A549 (cell line): ENCODE data around the gene TNS3. TPM values are rescaled to one million over a fixed set of nuclear protein-coding genes. Genes with fewer than 3 reads are reported as not detected.

Experiments
- ATAC-seq, 2 experiments: fragments of 200-7000 bp in 1 of 2; fragments of >200 bp in 1 of 2; cut with Nextera tagmentation in 1 of 2; cut with Tn5 transposase in 1 of 2; 3 replicates each; pipeline versions ENCODE4 v1.8.0 to v1.9.1; 2018 to 2020; ENCODE audit warnings: mild to moderate bottlenecking in 1 of 2, moderate library complexity in 1 of 2
- CTCF ChIA-PET: fragments of 300-600 bp; sonication (Branson Sonifier 250); formaldehyde crosslinking; extraction: SDS; loops from one replicate; lab custom pipeline; 2021; ENCODE audit warnings: antibody characterized with exemption, inconsistent platforms; lab: Yijun Ruan, JAX
- POLR2A ChIA-PET: fragments of 350-600 bp; formaldehyde crosslinking; extraction: SDS; loops from one replicate; lab custom pipeline; 2021; ENCODE audit warnings: antibody characterized with exemption, inconsistent platforms; lab: Yijun Ruan, JAX
- DNase-seq, 2 experiments: peaks; one replicate each; pipeline versions ENCODE4 v3.0.0 to v3.0.0-alpha.2; 2011 to 2016; ENCODE audit warnings: low read depth in 1 of 2, low spot score in 1 of 2
- FAIRE-seq: peaks from 2 replicates; lab custom pipeline; 2011; peaks lifted over from hg19 to GRCh38; lab: Jason Lieb, UNC
- H3K27ac ChIP-seq, 2 experiments: fragments of >200 bp; sonication (Bioruptor Twin); formaldehyde crosslinking; 3 replicates each; pipeline ENCODE4 v1.5.1; 2016 to 2017
- H3K4me1 ChIP-seq: fragments of >200 bp; sonication (Bioruptor Twin); formaldehyde crosslinking; 3 replicates; pipeline ENCODE4 v1.6.1; 2016
- H3K4me2 ChIP-seq: fragments of >200 bp; sonication (Bioruptor Twin); formaldehyde crosslinking; 3 replicates; pipeline ENCODE4 v1.6.1; 2016
- H3K4me3 ChIP-seq: fragments of >200 bp; sonication (Bioruptor Twin); formaldehyde crosslinking; 3 replicates; pipeline ENCODE4 v1.5.1; 2016
- H3K9me3 ChIP-seq: fragments of >200 bp; sonication (Bioruptor Twin); formaldehyde crosslinking; 3 replicates; pipeline ENCODE4 v1.6.1; 2016
- CBX2 ChIP-seq: fragments of 200-600 bp; sonication (generic); IDR thresholded peaks from 2 replicates; pipeline ENCODE4 v1.6.1; 2016; ENCODE audit warnings: low read depth, mild to moderate bottlenecking, borderline replicate concordance
- CEBPB ChIP-seq, 2 experiments: fragments of >200 bp in 1 of 2; sonication (Bioruptor Twin) in 1 of 2; formaldehyde crosslinking in 1 of 2; IDR thresholded peaks; 2 replicates each; pipeline ENCODE4 v1.6.1; 2012 to 2016
- CHD4 ChIP-seq: fragments of 200-600 bp; sonication (generic); IDR thresholded peaks from 2 replicates; pipeline ENCODE4 v1.6.1; 2016; ENCODE audit warnings: antibody characterized with exemption, mild to moderate bottlenecking, borderline replicate concordance
- CTCF ChIP-seq: fragments of >200 bp; sonication (Bioruptor Twin); formaldehyde crosslinking; IDR thresholded peaks from 3 replicates; pipeline ENCODE4 v1.5.1; 2016
- ELK1 ChIP-seq: fragments of 150-350 bp; IDR thresholded peaks from 2 replicates; pipeline ENCODE4 v1.6.1; 2014; ENCODE audit warnings: low read depth, mild to moderate bottlenecking, low read length
- ESRRA ChIP-seq: fragments of 150-350 bp; IDR thresholded peaks from 2 replicates; pipeline ENCODE4 v1.6.1; 2014; ENCODE audit warnings: mild to moderate bottlenecking, low read length, borderline replicate concordance
- FOSL2 ChIP-seq, 2 experiments: fragments of 450-650 bp in 1 of 2; fragments of >200 bp in 1 of 2; sonication (Bioruptor Twin) in 1 of 2; formaldehyde crosslinking; IDR thresholded peaks; 2 replicates each; pipeline versions ENCODE4 v1.5.0 to v1.6.1; 2016 to 2020; ENCODE audit warnings: mild to moderate bottlenecking in 1 of 2, moderate library complexity in 1 of 2
- GATA3 ChIP-seq: IDR thresholded peaks from 2 replicates; pipeline ENCODE4 v1.6.1; 2012; ENCODE audit warnings: borderline replicate concordance
- HDAC2 ChIP-seq: fragments of 200-600 bp; sonication (generic); IDR thresholded peaks from 2 replicates; pipeline ENCODE4 v1.6.1; 2016
- HES2 ChIP-seq: fragments of >200 bp; sonication (Bioruptor Twin); formaldehyde crosslinking; IDR thresholded peaks from 2 replicates; pipeline ENCODE4 v1.6.1; 2016
- HMGXB4 ChIP-seq: fragments of 250-450 bp; sonication (Bioruptor Pico); IDR thresholded peaks from 2 replicates; pipeline ENCODE4 v1.5.0; 2021; ENCODE audit warnings: mild to moderate bottlenecking, moderate library complexity, borderline replicate concordance
- HOXA7 ChIP-seq: fragments of 250-450 bp; sonication (Bioruptor Pico); IDR thresholded peaks from 2 replicates; pipeline ENCODE4 v1.5.0; 2020; ENCODE audit warnings: mild to moderate bottlenecking, moderate library complexity
- JUN ChIP-seq, 2 experiments: fragments of >200 bp; sonication (Bioruptor Twin); formaldehyde crosslinking; IDR thresholded peaks; 2 replicates in 1 of 2; 3 replicates in 1 of 2; pipeline ENCODE4 v1.6.1; 2016 to 2017
- JUNB ChIP-seq: fragments of >200 bp; sonication (Bioruptor Twin); formaldehyde crosslinking; IDR thresholded peaks from 2 replicates; pipeline ENCODE4 v1.6.1; 2016
- MAX ChIP-seq: IDR thresholded peaks from 2 replicates; pipeline ENCODE4 v1.6.1; 2012
- NPAS2 ChIP-seq: fragments of 250-450 bp; sonication (Bioruptor Pico); IDR thresholded peaks from 2 replicates; pipeline ENCODE4 v1.8.0; 2022; ENCODE audit warnings: mild to moderate bottlenecking, moderate library complexity, borderline replicate concordance
- PBX3 ChIP-seq: IDR thresholded peaks from 2 replicates; pipeline ENCODE4 v1.6.1; 2012
- POLR2A ChIP-seq: IDR thresholded peaks from 2 replicates; pipeline ENCODE4 v1.6.1; 2012; ENCODE audit warnings: mild to moderate bottlenecking, low read length
- POLR2AphosphoS2 ChIP-seq: conservative IDR thresholded peaks from 2 replicates; pipeline ENCODE4 v1.6.1; 2012; ENCODE audit warnings: low read length, improper control_type of control experiment, inconsistent platforms
- RAD21 ChIP-seq, 2 experiments: fragments of >200 bp in 1 of 2; sonication (Bioruptor Twin) in 1 of 2; formaldehyde crosslinking in 1 of 2; IDR thresholded peaks in 1 of 2; conservative IDR thresholded peaks in 1 of 2; 2 replicates in 1 of 2; 3 replicates in 1 of 2; pipeline ENCODE4 v1.6.1; 2012 to 2018; ENCODE audit warnings: inconsistent platforms in 1 of 2
- RCOR1 ChIP-seq: fragments of 150-350 bp; IDR thresholded peaks from 2 replicates; pipeline ENCODE4 v1.6.1; 2014; ENCODE audit warnings: antibody characterized with exemption, low read length, low read depth
- REST ChIP-seq: fragments of 200-600 bp; sonication (generic); IDR thresholded peaks from 2 replicates; pipeline ENCODE4 v1.6.1; 2016; ENCODE audit warnings: antibody characterized with exemption, mild to moderate bottlenecking, moderate library complexity
- SMC3 ChIP-seq: fragments of >200 bp; sonication (Bioruptor Twin); formaldehyde crosslinking; IDR thresholded peaks from 3 replicates; pipeline ENCODE4 v1.6.1; 2018; ENCODE audit warnings: inconsistent platforms
- WGBS: methylation state at CpG from one replicate; pipeline ENCODE4 v1.1.6; 2017; ENCODE audit errors: missing lambda C conversion rate; 5-methylcytosine and 5-hydroxymethylcytosine counted together
- polyA plus RNA-seq, 4 experiments: library from polyadenylated mRNA; depleted of rRNA in 3 of 4; stranded (reverse); fragments of >200 nt; fragmentation: RNase III in 1 of 4; extraction: RNeasy Plus Mini Kit Qiagen cat#74134 plus additional on column Dnase treatment in 1 of 4; gene quantifications; 2 replicates in 3 of 4; 3 replicates in 1 of 4; pipeline ENCODE4 v1.2.3, GENCODE V29; 2011 to 2017

TNS3 gene
- polyA plus RNA-seq, 2 of the 4 experiments (the other 2 are of a cell fraction), result 107 to 134 TPM

- ATAC-seq, result 0 out of 6 replicates have a peak, but pooled peaks of 1 of the 2 experiments have one; percentile 4
- CTCF ChIA-PET, result interaction anchor here (0.6 to 1.6 kb wide), 5 partner anchors 17 to 461 kb away, joined by 3 to 4 read pairs (median 3); no protein-coding TSS in a partner anchor
- peak overlapping the region in 1 of 2 experiments; percentile 40; a peak in 3 of 6 replicates for H3K27ac ChIP-seq
- 90% methylated on average over 16 of the region's 16 CpGs for WGBS
- H3K4me1 ChIP-seq, result peaks cover 100% of the 10 kb centered on the region
- no peaks in the 10 kb centered on the region for H3K9me3 ChIP-seq
- POLR2A ChIA-PET, result no interaction called here
- H3K4me2 ChIP-seq, result no peak overlapping the region
- H3K4me3 ChIP-seq, result no peak overlapping the region
- no peak for FAIRE-seq
- DNase-seq, result no peak
- TF ChIP-seq RAD21 (conservative IDR thresholded peaks at IDR 0.05 in 1 of 2, IDR thresholded peaks at IDR 0.05 in 1 of 2) (peak; percentile 31 to 56; a peak in 3 of 5 replicates), NPAS2 (no peak), PBX3 (no peak), RCOR1 (no peak), CBX2 (no peak), HOXA7 (no peak), JUNB (no peak), GATA3 (no peak), CTCF (peak; percentile 18; the same call in 1 of the 3 replicates), JUN (IDR thresholded peaks at IDR 0.05) (0 out of 5 replicates have a peak, but pooled peaks of 1 of the 2 experiments have one; percentile 7), POLR2A (no peak), HMGXB4 (CRISPR knock-in tag) (no peak), SMC3 (0 out of 3 replicates have a peak, but pooled peaks have one; percentile 14)
Measured at GRCh38 chr7:47483604-47484273, 98.2 kb downstream of the TNS3 start.

- H3K27ac ChIP-seq, result peak overlapping the region; percentile 21 to 58; a peak in 3 of 6 replicates
- CTCF ChIA-PET, result interaction anchor here (0.6 to 1.6 kb wide), 3 partner anchors 11 to 337 kb away, joined by 3 to 5 read pairs (median 3); no protein-coding TSS in a partner anchor
- H3K4me1 ChIP-seq, result peaks cover 100% of the 10 kb centered on the region
- WGBS, result 66% methylated on average over 15 of the region's 15 CpGs
- DNase-seq, result no peak
- H3K4me2 ChIP-seq, result peak overlapping the region; percentile 12
- POLR2A ChIA-PET, result no interaction called here
- no peak overlapping the region for H3K4me3 ChIP-seq
- FAIRE-seq, result no peak
- peak; percentile 20 to 39; a peak in 4 of 6 replicates for ATAC-seq
- no peaks in the 10 kb centered on the region for H3K9me3 ChIP-seq
- TF ChIP-seq CHD4, result no peak
- TF ChIP-seq POLR2AphosphoS2, result no peak
- TF ChIP-seq CEBPB (IDR thresholded peaks at IDR 0.05), result no peak
- no peak for TF ChIP-seq RCOR1
- TF ChIP-seq FOSL2 (IDR thresholded peaks at IDR 0.05), result no peak
- TF ChIP-seq FOSL2 (CRISPR knock-in tag; IDR thresholded peaks at IDR 0.05), result peak; percentile 37
- TF ChIP-seq RAD21 (conservative IDR thresholded peaks at IDR 0.05 in 1 of 2, IDR thresholded peaks at IDR 0.05 in 1 of 2), result no peak
- no peak for TF ChIP-seq POLR2A
- no peak for TF ChIP-seq HES2
- TF ChIP-seq REST, result no peak
- TF ChIP-seq ESRRA, result no peak
- TF ChIP-seq MAX, result 0 out of 2 replicates have a peak, but pooled peaks have one; percentile 15
- no peak for TF ChIP-seq ELK1
- TF ChIP-seq HDAC2, result no peak
Measured at GRCh38 chr7:47482013-47482875, 99.7 kb downstream of the TNS3 start.
